Measurements from ENCODE around the gene RAMP3. TPM values are rescaled to one million over a fixed set of nuclear protein-coding genes. Genes with fewer than 3 reads are reported as not detected.

RAMP3 gene
- total RNA-seq, 1 donor from 2014 or later: 4.7 TPM

DNA sequence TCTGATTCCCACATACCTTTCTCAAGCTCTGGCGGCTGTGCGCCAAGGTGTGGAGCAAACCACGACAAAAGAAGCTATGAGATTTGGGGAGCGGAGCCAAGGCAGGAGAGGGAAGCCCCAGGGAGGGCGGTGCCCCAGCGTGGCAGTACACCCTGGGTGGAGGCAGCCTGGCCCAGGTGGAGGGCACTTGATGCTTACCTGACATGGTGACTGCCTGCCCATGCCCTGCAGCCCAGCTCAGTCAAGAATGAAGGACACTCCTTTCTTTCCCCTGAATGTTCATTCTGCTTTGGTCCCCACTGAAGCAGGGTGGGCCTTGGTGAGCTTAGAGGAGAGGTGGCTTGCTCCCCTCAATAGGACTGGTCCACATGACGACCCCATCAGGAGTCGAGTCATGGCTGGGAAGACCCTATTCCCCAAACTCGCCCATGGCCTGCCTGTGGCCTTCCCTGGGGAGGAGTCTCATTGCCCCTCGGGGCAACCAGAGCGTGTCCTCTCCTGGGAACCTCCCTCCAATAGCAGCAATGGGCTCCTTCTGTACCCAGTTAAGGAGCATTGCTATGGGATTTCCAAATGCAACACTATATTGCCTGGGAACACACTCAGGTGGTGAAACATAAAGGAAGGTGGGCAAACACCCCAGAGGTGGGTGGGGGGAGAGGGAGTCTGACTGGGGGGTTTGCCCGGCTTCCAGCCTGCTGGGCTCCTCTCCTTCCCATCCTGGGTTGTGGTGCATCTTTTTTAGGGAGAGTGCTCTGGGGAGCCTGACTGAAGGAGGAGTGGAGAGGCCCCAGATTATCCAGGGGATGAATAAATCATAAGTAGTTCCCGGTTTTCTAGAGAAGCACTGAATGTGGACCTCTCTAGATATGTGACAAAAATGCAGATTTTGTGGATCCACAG lies 22.7 kb downstream of the RAMP3 start:
- no peak for DNase-seq

DNA sequence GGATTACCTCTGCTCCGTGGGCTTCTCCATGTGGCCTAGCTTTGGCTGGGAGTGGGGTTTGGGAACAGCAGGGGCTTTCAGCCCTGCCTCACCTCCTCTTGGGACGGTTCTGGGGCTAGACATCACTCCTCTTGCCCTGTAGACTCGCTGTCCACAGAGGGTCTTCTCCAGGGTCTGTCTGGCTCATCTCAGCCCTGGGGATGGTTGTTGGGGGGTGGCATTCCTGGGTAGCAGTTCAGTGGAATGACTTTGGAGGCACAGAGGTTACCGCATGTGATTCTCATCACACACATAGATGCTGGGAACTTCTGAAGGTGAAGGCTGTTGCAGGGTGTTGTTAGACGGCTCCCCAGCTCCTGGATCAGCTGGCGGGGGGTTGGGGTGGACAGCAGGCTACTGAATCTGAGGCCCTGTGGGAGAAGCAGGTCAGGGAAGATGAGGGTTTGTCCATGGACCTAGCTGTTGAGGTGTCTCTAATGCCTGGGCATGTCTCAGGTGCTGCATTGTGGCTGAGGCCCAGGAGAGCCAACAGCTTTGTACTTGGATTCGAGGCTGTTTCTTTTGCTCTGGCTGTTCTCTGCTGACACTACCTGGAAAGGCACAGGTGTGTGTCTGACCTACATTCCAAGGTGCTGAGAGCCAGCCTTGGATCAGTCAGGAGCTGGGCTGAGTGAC lies 23.8 kb downstream of the RAMP3 start:
- no peak for DNase-seq

- DNase-seq: no peak
Measured at GRCh38 chr7:45181991-45182855, 24.6 kb downstream of the RAMP3 start.

GRCh38 chr7:45182856-45183710 lies 25.5 kb downstream of the RAMP3 start:
- DNase-seq: no peak

DNA sequence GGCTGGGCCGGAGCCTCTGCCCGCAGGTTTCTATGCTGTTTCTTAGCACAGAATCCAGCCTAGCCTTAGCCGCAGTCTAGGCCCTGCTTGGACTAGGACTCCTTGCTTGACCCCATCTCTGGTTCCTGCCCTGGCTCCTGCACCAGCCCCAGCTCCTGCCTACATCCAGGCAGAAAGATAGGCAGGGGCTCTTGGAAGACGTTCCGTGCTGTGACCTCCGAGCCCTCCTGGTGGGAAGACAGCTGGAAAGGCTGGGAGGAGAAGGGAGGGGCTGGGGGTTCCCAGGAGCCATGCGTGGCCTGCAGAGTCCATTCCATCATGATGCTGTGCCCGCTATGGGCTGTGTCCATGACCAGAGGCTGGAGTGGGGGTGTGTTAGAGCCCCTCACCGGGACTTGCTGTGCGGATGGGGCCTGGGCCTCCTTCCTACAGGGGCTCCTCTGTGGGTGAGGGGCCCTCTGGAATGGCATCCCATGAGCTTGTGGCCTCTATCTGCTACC lies 26.2 kb downstream of the RAMP3 start:
- DNase-seq: no peak

GRCh38 chr7:45184326-45185027 lies 26.9 kb downstream of the RAMP3 start:
- DNase-seq: no peak

- no peak for DNase-seq
Measured at GRCh38 chr7:45185028-45185863, 27.7 kb downstream of the RAMP3 start.

GRCh38 chr7:45185864-45186250 lies 28.3 kb downstream of the RAMP3 start:
- no peak for DNase-seq

- no peak for DNase-seq
Measured at GRCh38 chr7:45186261-45186813, 28.7 kb downstream of the RAMP3 start.

GRCh38 chr7:45187089-45187945 lies 29.7 kb downstream of the RAMP3 start:
- no peak for DNase-seq

DNA sequence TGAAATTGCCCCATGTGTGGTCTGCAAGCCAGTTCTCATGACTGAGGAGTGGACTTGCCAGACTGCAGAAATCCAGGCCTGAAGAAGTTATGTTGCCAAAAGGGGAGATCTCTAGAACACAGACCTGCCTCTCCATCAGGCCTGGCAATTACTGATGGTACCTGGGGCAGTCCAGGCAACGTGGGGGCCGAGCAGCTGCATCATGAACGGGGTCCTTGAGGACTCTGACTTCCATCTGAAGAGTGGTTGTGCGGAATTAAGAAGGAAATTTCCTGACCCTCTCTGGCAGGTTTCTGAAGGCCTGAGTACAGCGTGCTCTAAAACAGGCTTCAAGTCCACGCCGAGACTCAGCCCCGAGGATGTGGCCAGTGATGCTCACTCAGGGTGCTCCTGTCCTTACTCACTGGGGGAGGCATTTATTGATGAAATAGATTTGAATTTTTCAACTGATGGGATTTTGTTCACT lies 30.4 kb downstream of the RAMP3 start:
- DNase-seq: no peak

GRCh38 chr7:45188736-45189135 lies 31.1 kb downstream of the RAMP3 start:
- no peak for DNase-seq

GRCh38 chr7:45189151-45189970 lies 31.8 kb downstream of the RAMP3 start:
- DNase-seq: no peak

GRCh38 chr7:45190406-45191165 lies 33.0 kb downstream of the RAMP3 start:
- no peak for DNase-seq

DNA sequence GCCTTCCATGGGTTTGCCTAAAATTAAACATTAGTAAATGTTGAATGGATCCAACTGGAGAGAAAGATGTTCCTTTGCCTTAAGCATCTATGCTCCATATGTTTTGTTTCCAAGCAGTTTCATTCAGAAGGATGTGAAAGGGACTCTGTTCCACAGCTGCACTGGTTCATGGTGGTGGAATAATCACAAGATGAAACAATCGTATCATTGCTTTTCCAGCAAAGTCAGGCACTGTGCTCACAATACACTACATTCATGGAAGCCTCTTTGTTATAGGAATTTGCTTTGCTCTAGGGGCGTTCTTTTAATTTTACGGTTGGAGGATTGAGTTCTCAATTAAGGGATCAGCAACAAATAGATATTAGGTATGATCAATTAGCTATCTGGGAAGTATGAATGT lies 33.8 kb downstream of the RAMP3 start:
- DNase-seq: no peak

DNA sequence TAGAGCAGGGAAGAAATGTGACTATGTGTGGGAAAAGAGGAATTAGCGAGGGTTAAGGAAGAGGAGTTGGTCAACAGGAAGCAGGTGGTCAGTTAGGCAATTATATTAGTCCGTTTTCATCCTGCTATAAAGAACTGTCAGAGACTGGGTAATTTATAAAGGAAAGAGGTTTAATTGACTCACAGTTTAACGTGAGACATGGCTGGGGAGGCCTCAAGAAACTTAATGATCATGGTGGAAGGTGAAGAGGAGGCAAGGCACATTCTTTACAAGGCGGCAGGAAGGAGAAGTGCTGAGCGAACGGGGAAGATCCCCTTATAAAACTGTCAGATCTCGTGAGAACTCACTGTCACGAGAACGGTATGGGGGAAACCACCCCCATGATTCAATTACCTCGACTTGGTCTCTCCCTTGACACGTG lies 35.0 kb downstream of the RAMP3 start:
- no peak for DNase-seq

DNA sequence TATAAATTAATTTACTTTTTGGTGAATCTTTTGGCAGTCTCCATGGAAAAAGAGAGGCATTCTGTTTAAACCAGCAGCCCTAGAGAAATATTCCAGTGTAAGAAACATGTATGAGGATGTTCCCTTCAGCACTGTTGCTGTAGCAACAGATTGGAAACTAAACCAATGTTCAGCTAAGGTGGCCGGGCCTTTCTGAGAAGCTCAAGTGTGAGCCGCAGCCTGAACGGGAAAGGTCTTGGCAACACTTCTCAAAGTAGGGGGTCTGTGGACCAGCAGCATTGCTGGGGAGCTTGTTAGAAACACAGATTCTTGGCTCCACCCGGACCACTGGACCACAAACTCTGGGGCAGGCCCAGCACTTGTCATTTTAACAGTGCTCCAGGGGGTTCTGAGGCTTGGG lies 36.2 kb downstream of the RAMP3 start:
- no peak for DNase-seq
